Mesendoderm (in vitro differentiated cells): ENCODE data around the gene GALR2.

ENCODE experiments used
- DNase-seq: peaks from one replicate; pipeline ENCODE4 v3.0.0; 2013
- H2AK5ac ChIP-seq: 2 replicates; pipeline ENCODE4 v1.6.1; 2013; ENCODE audit warnings: low read length, inconsistent platforms
- H2BK120ac ChIP-seq: 2 replicates; pipeline ENCODE4 v1.6.1; 2013; ENCODE audit warnings: low read depth, mild to moderate bottlenecking, low read length, moderate library complexity, mixed read lengths
- H2BK15ac ChIP-seq: replicated peaks from 2 replicates; pipeline ENCODE4 v1.6.1; 2013; ENCODE audit warnings: low read depth, mild to moderate bottlenecking, moderate library complexity
- H2BK5ac ChIP-seq: 2 replicates; pipeline ENCODE4 v1.6.1; 2013; ENCODE audit warnings: low read length, inconsistent platforms
- H3K18ac ChIP-seq: 2 replicates; pipeline ENCODE4 v1.6.1; 2013; ENCODE audit warnings: mild to moderate bottlenecking, low read length, mixed read lengths
- H3K23ac ChIP-seq: one replicate; pipeline ENCODE4 v1.6.1; 2013; ENCODE audit warnings: low read length
- H3K27ac ChIP-seq: 2 replicates; pipeline ENCODE4 v1.5.1; 2013; ENCODE audit warnings: low read depth, mild to moderate bottlenecking, inconsistent platforms, low read length, moderate library complexity
- H3K27me3 ChIP-seq: 2 replicates; pipeline ENCODE4 v1.6.1; 2013; ENCODE audit warnings: low read length, control low read depth, mild to moderate bottlenecking, inconsistent platforms; ENCODE audit not compliant: insufficient read depth, poor library complexity
- H3K36me3 ChIP-seq: 2 replicates; pipeline ENCODE4 v1.6.1; 2013; ENCODE audit warnings: low read length, inconsistent platforms; ENCODE audit not compliant: control insufficient read depth, insufficient read depth
- H3K4ac ChIP-seq: one replicate; pipeline ENCODE4 v1.6.1; 2013; ENCODE audit warnings: low read depth, mild to moderate bottlenecking, low read length, moderate library complexity
- H3K4me1 ChIP-seq: 2 replicates; pipeline ENCODE4 v1.6.1; 2013; ENCODE audit warnings: low read depth, low read length, inconsistent platforms; ENCODE audit not compliant: control insufficient read depth
- H3K4me2 ChIP-seq: 2 replicates; pipeline ENCODE4 v1.6.1; 2013; ENCODE audit warnings: low read length
- H3K4me3 ChIP-seq: 2 replicates; pipeline ENCODE4 v1.5.1; 2013; ENCODE audit warnings: mild to moderate bottlenecking, low read length
- H3K56ac ChIP-seq: one replicate; pipeline ENCODE4 v1.6.1; 2013; ENCODE audit warnings: low read length
- H3K79me1 ChIP-seq: 2 replicates; pipeline ENCODE4 v1.6.1; 2013; ENCODE audit warnings: low read length, inconsistent platforms
- H3K79me2 ChIP-seq: 2 replicates; pipeline ENCODE4 v1.6.1; 2013; ENCODE audit warnings: mild to moderate bottlenecking, low read length; ENCODE audit not compliant: control insufficient read depth, insufficient read depth
- H3K9ac ChIP-seq: 2 replicates; pipeline ENCODE4 v1.6.1; 2013; ENCODE audit warnings: low read length, inconsistent platforms
- H4K5ac ChIP-seq: one replicate; pipeline ENCODE4 v1.6.1; 2013; ENCODE audit warnings: low read length
- H4K8ac ChIP-seq: one replicate; pipeline ENCODE4 v1.6.1; 2013; ENCODE audit warnings: low read depth, mild to moderate bottlenecking, control low read depth, low read length, moderate library complexity
- WGBS: extraction: QIAGEN DNeasy Blood & Tissue Kit; methylation state at CpG from one replicate; pipeline ENCODE4 v1.1.7; 2013; ENCODE audit warnings: low lambda C conversion rate, missing lambda C conversion rate; ENCODE audit not compliant: insufficient coverage; ENCODE audit errors: extremely low coverage; 5-methylcytosine and 5-hydroxymethylcytosine counted together

The GALR2 gene

GRCh38 chr17:76088868-76089576 is 14.4 kb downstream of the GALR2 start:
- DNase-seq: no peak
- Histone ChIP-seq H3K4ac (no peak overlapping the region), H3K23ac (no peak overlapping the region), H3K27me3 (no peaks in the 10 kb centered on the region), H3K18ac (no peak overlapping the region), H2BK120ac (no peak overlapping the region), H3K4me2 (no peak overlapping the region), H3K9ac (no peak overlapping the region), H2BK5ac (no peak overlapping the region), H3K79me2 (no peaks in the 10 kb centered on the region), H3K27ac (no peak overlapping the region), H4K5ac (no peak overlapping the region), H4K8ac (no peak overlapping the region), H3K79me1 (peaks cover 2% of the 10 kb centered on the region), H2AK5ac (no peak overlapping the region), H3K56ac (no peak overlapping the region), H2BK15ac (no peak overlapping the region), H3K36me3 (peaks cover 21% of the 10 kb centered on the region), H3K4me3 (no peak overlapping the region), H3K4me1 (no peaks in the 10 kb centered on the region)
- WGBS: no CpG with 5 or more reads among the region's 25 CpGs

GRCh38 chr17:76089680-76090516 is 15.3 kb downstream of the GALR2 start:
- no peak overlapping the region for H3K4ac ChIP-seq
- H3K18ac ChIP-seq: no peak overlapping the region
- no CpG with 5 or more reads among the region's 32 CpGs for WGBS

GRCh38 chr17:76090517-76091129 is 16.0 kb downstream of the GALR2 start:
- no CpG with 5 or more reads among the region's 17 CpGs for WGBS
- H3K23ac ChIP-seq: no peak overlapping the region
- no peak overlapping the region for H3K4ac ChIP-seq
- no peaks in the 10 kb centered on the region for H3K4me1 ChIP-seq
- no peak for DNase-seq
- no peak overlapping the region for H2BK120ac ChIP-seq
- H3K4me3 ChIP-seq: no peak overlapping the region
- no peaks in the 10 kb centered on the region for H3K79me2 ChIP-seq
- H2BK5ac ChIP-seq: no peak overlapping the region
- H4K5ac ChIP-seq: no peak overlapping the region
- no peak overlapping the region for H3K27ac ChIP-seq
- H3K36me3 ChIP-seq: peaks cover 22% of the 10 kb centered on the region
- H3K9ac ChIP-seq: no peak overlapping the region
- no peak overlapping the region for H3K18ac ChIP-seq
- no peak overlapping the region for H2BK15ac ChIP-seq
- no peak overlapping the region for H3K56ac ChIP-seq
- H3K4me2 ChIP-seq: no peak overlapping the region
- H3K79me1 ChIP-seq: peaks cover 2% of the 10 kb centered on the region
- H4K8ac ChIP-seq: no peak overlapping the region
- no peak overlapping the region for H2AK5ac ChIP-seq
- no peaks in the 10 kb centered on the region for H3K27me3 ChIP-seq

More at GRCh38 chr17:76089680-76090516, 15.3 kb downstream of the GALR2 start:
- H3K9ac ChIP-seq: no peak overlapping the region
- DNase-seq: no peak
- no peak overlapping the region for H2AK5ac ChIP-seq
- peaks cover 2% of the 10 kb centered on the region for H3K79me1 ChIP-seq
- H3K4me1 ChIP-seq: no peaks in the 10 kb centered on the region
- H3K56ac ChIP-seq: no peak overlapping the region
- H3K36me3 ChIP-seq: peaks cover 26% of the 10 kb centered on the region
- no peak overlapping the region for H2BK5ac ChIP-seq
- H3K79me2 ChIP-seq: no peaks in the 10 kb centered on the region
- H3K4me2 ChIP-seq: no peak overlapping the region
- no peak overlapping the region for H3K23ac ChIP-seq
- no peak overlapping the region for H3K27ac ChIP-seq
- no peak overlapping the region for H2BK15ac ChIP-seq
- no peaks in the 10 kb centered on the region for H3K27me3 ChIP-seq
- no peak overlapping the region for H3K4me3 ChIP-seq
- no peak overlapping the region for H4K5ac ChIP-seq
- no peak overlapping the region for H2BK120ac ChIP-seq
- H4K8ac ChIP-seq: no peak overlapping the region

- Histone ChIP-seq H3K79me2 (no peaks in the 10 kb centered on the region), H3K18ac (no peak overlapping the region), H2AK5ac (no peak overlapping the region), H4K5ac (no peak overlapping the region), H3K56ac (no peak overlapping the region), H3K9ac (no peak overlapping the region), H2BK5ac (no peak overlapping the region), H3K27me3 (no peaks in the 10 kb centered on the region), H3K4ac (no peak overlapping the region), H4K8ac (no peak overlapping the region), H3K4me2 (no peak overlapping the region), H3K27ac (no peak overlapping the region), H3K36me3 (peaks cover 22% of the 10 kb centered on the region), H2BK15ac (no peak overlapping the region), H3K4me3 (no peak overlapping the region), H2BK120ac (no peak overlapping the region), H3K79me1 (peaks cover 2% of the 10 kb centered on the region), H3K23ac (no peak overlapping the region), H3K4me1 (no peaks in the 10 kb centered on the region)
- WGBS: no CpG with 5 or more reads among the region's 23 CpGs
- DNase-seq: no peak
These were observed 17.1 kb downstream of the GALR2 start for GRCh38 chr17:76091526-76092286.

GRCh38 chr17:76092526-76093413 is 18.2 kb downstream of the GALR2 start:
- Histone ChIP-seq H2BK15ac (no peak overlapping the region), H3K18ac (no peak overlapping the region), H3K4me1 (no peaks in the 10 kb centered on the region), H3K79me2 (no peaks in the 10 kb centered on the region), H3K79me1 (peaks cover 2% of the 10 kb centered on the region), H3K4ac (no peak overlapping the region), H3K23ac (no peak overlapping the region), H3K9ac (no peak overlapping the region), H4K8ac (no peak overlapping the region), H3K56ac (no peak overlapping the region), H3K36me3 (peaks cover 20% of the 10 kb centered on the region), H3K4me3 (no peak overlapping the region), H2BK120ac (no peak overlapping the region), H3K27ac (no peak overlapping the region), H2AK5ac (no peak overlapping the region), H2BK5ac (no peak overlapping the region), H4K5ac (no peak overlapping the region), H3K27me3 (no peaks in the 10 kb centered on the region), H3K4me2 (no peak overlapping the region)
- WGBS: no CpG with 5 or more reads among the region's 20 CpGs
- no peak for DNase-seq
